Measurements from ENCODE around the gene LENG8.
A peak's percentile ranks its signal among the peaks of the same experiment; 100 is the strongest.

LENG8 gene

DNA sequence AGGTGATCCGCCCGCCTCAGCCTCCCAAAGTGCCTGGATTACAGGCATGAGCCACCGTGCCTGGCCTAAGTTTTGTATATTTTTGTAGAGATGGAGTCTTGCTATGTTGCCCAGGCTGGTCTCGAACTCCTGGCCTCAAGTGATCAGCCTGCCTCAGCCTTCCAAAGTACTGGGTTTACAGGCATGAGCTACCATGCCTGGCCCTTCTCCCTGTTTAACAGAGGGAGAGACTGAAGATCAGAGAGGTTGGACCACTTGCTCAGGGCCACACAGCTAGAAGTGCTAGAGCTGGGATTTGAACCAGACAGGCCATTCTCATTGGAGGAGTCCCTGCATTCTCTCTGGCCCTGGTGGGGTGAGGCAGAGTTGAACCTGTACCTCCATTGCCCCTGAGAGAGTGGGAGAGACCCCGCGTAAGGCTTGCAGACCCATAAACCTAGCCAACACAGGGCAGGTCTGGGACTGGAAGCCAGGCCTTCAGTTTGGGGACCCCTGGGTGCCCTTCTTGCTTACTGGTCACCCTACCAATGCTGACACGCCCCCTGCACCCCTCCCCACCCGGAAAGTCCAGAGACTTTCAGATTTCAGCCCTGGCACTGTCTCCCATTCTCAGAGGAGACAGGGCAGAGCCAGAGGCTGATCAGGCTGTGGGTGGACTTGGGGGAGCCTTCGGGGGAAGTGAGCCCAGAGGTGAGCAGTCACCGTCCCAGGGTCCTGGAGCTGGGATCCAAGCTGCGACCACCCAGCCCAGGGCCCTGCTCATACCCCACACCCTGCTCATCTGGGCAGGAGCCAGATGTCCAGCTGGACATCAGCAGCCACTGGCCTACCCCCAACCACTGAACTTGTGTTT is 20.4 kb upstream of the LENG8 start:
- in situ Hi-C loops (cut with HindIII; ENCODE audit: low sequenced_read_pairs), result no loop called here
- TF ChIP-seq, protein P1, sequence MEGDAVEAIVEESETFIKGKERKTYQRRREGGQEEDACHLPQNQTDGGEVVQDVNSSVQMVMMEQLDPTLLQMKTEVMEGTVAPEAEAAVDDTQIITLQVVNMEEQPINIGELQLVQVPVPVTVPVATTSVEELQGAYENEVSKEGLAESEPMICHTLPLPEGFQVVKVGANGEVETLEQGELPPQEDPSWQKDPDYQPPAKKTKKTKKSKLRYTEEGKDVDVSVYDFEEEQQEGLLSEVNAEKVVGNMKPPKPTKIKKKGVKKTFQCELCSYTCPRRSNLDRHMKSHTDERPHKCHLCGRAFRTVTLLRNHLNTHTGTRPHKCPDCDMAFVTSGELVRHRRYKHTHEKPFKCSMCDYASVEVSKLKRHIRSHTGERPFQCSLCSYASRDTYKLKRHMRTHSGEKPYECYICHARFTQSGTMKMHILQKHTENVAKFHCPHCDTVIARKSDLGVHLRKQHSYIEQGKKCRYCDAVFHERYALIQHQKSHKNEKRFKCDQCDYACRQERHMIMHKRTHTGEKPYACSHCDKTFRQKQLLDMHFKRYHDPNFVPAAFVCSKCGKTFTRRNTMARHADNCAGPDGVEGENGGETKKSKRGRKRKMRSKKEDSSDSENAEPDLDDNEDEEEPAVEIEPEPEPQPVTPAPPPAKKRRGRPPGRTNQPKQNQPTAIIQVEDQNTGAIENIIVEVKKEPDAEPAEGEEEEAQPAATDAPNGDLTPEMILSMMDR (IDR thresholded peaks at IDR 0.05; ENCODE audit: low read depth, low read length), result no peak
- H3K4me3 ChIP-seq (ENCODE audit: low read depth, low read length), result no peak overlapping the region
- DNase-seq (ENCODE audit: low read depth, low spot score), result no peak

DNA sequence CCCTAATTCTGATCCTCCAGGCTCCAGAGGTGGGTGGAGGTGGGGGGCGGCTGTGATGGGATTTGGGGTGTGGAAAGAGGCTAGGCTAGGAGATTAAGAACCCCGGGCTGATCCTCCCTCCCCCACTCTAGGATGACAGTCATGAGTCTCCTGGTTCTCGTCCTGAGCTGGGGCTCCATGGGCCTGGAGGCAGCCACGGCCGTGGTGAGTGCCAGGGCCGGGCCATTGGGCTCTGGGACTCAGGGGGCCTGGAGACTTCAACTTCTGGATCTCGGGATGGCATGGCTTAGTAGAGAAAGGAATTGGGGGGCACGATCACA is 19.9 kb upstream of the LENG8 start:
- in situ Hi-C loops (cut with HindIII; ENCODE audit: low sequenced_read_pairs), result no loop called here
- H3K4me3 ChIP-seq (ENCODE audit: low read depth, low read length), result no peak overlapping the region
- no peak for DNase-seq (ENCODE audit: low read depth, low spot score)
- TF ChIP-seq, protein P1 (IDR thresholded peaks at IDR 0.05; ENCODE audit: low read depth, low read length), result no peak

DNA sequence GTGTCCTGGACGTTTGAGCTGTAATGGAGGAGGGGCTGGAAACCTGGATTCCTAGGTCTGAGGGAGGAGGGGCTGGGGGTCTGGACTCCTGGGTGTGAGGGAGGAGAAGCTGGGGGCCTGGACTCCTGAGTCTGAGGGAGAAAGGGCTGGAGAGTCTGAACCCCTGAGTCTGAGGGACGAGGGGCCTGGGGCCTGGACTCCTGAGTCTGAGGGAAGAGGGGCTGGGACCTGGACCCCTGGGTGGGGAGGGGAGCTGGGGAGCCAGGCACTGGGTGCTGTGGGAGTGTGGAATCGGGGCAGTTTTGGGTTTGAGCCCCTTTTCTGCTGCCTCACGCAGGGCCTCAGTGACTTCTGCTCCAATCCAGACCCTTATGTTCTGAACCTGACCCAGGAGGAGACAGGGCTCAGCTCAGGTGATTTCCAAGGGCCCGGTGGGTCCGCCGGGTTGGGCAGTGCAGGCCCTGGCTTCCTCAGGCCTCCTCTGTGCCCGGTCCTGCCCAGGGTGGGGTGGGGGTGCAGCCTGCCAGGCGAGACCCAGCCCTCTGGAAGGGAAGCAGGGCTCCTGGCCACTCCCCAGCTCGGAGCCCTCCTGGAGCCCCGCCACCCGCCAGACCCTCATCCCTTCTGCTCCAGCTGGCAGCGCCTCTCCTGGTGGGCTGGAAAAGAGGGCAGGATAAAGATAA is 19.3 kb upstream of the LENG8 start:
- no peak overlapping the region for H3K4me3 ChIP-seq (ENCODE audit: low read depth, low read length)
- DNase-seq (ENCODE audit: low read depth, low spot score), result no peak
- TF ChIP-seq, protein P1 (IDR thresholded peaks at IDR 0.05; ENCODE audit: low read depth, low read length), result no peak
- in situ Hi-C loops (cut with HindIII; ENCODE audit: low sequenced_read_pairs), result no loop called here

DNA sequence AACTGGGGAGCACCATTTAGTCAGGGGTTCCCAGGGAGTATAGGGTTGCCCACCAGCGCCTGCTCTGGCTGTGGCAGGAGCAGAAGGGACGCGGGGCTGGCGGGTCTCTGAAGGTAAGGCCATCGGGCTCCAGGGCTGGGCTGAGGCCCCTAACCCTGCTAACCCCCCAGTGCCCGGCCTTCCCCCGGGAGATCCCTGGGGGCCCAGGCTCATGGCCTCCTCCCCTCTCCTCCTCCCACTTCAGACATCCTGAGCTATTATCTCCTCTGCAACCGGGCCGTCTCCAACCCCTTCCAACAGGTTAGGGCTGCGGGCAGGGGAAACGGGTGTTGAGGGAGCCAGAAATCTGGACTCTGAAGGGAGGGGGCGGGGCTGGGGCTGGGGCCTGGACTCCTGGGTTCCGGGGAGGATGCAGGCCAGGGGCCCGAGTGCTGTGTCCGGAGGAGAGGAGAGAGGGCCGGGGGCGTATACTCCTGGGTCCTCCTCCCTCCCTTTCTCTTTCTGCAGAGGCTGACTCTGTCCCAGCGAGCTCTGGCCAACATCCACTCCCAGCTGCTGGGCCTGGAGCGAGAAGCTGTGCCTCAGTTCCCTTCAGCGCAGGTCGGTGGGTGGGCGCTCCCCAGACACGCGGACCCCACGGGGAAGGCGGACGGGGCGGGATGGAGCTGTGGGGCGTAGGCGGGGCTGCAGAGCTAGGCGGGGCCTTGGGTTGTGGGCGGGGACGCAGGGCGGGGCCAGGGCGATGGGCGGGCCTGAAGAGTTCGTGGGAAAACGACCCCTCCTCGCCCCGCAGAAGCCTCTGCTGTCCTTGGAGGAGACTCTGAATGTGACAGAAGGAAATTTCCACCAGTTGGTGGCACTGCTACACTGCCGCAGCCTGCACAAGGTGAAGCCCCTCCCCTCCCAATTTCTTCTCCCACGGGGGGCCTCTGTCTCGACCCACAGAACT is 18.4 kb upstream of the LENG8 start:
- H3K4me3 ChIP-seq (ENCODE audit: low read depth, low read length), result no peak overlapping the region
- in situ Hi-C loops (cut with HindIII; ENCODE audit: low sequenced_read_pairs), result no loop called here
- TF ChIP-seq, protein P1 (IDR thresholded peaks at IDR 0.05; ENCODE audit: low read depth, low read length), result peak; percentile 20
- no peak for DNase-seq (ENCODE audit: low read depth, low spot score)

DNA sequence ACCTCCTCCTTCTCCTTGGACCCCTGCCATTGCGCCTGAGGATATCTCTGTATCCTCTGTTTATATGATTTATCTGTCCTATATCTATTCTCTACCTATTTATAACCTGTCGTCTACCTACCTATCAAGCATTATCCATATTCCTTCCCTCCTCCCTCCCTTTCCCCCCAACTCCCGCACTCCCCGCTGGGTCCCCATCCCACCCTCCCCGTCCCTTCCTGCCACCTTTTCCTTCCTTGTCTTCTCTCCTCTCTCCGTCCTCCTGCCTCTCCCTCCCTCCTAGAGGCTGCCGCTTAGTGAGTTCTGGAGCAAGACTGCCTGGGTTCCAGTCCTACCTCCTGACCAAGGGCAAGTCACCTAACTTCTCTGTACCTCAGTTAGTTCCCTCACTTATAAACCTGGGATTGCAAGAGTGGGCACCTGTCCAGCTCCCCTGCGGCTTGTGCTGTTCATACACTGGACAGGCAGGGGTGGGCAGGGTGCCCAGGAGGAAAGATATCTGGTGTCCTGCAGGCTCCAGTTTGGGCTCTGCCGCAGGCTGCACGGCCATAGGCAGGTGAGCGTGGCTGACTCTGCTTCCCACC is 17.7 kb upstream of the LENG8 start:
- H3K4me3 ChIP-seq (ENCODE audit: low read depth, low read length), result no peak overlapping the region
- peak; percentile 34 for DNase-seq (ENCODE audit: low read depth, low spot score)
- in situ Hi-C loops (cut with HindIII; ENCODE audit: low sequenced_read_pairs), result no loop called here
- TF ChIP-seq, protein P1 (IDR thresholded peaks at IDR 0.05; ENCODE audit: low read depth, low read length), result no peak
